ENCODE results near the gene PLEKHA3. TPM values are rescaled to one million over a fixed set of nuclear protein-coding genes. Genes with fewer than 3 reads are reported as not detected.

The PLEKHA3 gene
- total and polyA plus RNA-seq, 9 of the 15 experiments (the other 6 are each of a cell fraction or from before 2014, with no cell fraction given) = 2.3 to 23.4 (median 10.5) TPM

DNA sequence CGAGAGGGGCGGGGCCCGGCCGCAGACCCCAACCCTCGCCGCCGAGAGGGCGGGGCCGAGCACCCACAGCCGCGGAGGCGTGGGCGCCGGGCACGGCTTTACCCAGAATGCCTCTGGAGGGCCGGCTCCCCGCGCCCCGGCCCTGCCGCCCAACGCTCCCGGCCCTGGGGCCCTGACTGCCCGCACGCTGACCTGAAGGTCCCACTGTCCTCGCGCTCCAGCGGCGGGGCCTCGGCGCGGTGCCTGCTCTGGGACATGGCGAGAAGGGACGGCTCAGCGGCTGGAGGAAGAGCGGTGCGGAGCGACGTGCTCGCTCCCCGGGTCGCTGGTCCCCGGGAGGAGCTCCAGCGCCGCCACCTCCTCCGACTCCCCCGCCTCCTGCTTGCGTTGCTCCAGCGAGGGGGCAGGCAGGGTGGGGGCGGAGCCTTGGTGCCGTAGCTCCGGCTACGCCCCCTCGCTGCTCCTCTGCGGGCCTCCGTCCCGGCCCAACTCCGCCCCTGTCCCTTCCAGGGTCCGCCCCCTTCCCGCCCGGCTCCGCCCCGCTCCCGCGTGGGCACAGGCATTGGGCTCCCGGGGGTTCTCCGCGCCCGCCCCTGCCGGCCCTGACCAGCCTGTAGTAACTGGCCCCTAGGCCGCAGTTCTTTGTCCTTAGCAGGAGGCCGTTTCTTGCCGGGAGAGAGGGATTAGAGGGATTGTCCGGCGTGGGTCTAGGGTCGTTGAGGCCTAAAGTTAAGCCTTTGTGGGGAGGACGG is 29.3 kb upstream of the PLEKHA3 start, which contains the start of the genes PJVK and PRKRA (continued):
- TF ChIP-seq HMGN3 (IDR thresholded peaks at IDR 0.05; ENCODE audit: borderline replicate concordance, extremely low read depth, insufficient read length, low read depth, low read length) = peak; percentile 75
- TF ChIP-seq TAF1 (IDR thresholded peaks at IDR 0.05; ENCODE audit: control insufficient read depth, extremely low read depth, insufficient read depth, low read length, severe bottlenecking) = peak; percentile 75
- no peak for TF ChIP-seq PURB (CRISPR knock-in tag; IDR thresholded peaks at IDR 0.05; ENCODE audit: low read depth)
- TF ChIP-seq ZNF121 (CRISPR knock-in tag; conservative IDR thresholded peaks at IDR 0.05) = no peak
- 0 out of 2 replicates have a peak, but pooled peaks have one; percentile 62 for TF ChIP-seq ELF1 (tag; IDR thresholded peaks at IDR 0.05)
- TF ChIP-seq CBFA2T3 (IDR thresholded peaks at IDR 0.05) = no peak
- TF ChIP-seq POLR2AphosphoS5 (IDR thresholded peaks at IDR 0.05; ENCODE audit: control insufficient read depth, insufficient read depth, low read depth, low read length) = peak; percentile 88
- peak; percentile 11; the same call in 1 of the 2 replicates for TF ChIP-seq EP300 (IDR thresholded peaks at IDR 0.05; ENCODE audit: low read length)
- peak; percentile 85 for TF ChIP-seq GATAD2B (IDR thresholded peaks at IDR 0.05; ENCODE audit: borderline replicate concordance)
- no peak for TF ChIP-seq ZFPM2 (CRISPR knock-in tag; IDR thresholded peaks at IDR 0.05)
- no peak; a peak in 1 of 4 replicates for TF ChIP-seq ETV6 (IDR thresholded peaks at IDR 0.05; ENCODE audit: borderline replicate concordance in 1 of 2, low read depth in 2 of 2, low read length in 1 of 2)
- no peak for TF ChIP-seq ETV6 (CRISPR knock-in tag; IDR thresholded peaks at IDR 0.05; ENCODE audit: borderline replicate concordance)
- TF ChIP-seq HDAC8 (tag; IDR thresholded peaks at IDR 0.05) = peak; percentile 88; the same call in 1 of the 2 replicates
- TF ChIP-seq, protein P1, sequence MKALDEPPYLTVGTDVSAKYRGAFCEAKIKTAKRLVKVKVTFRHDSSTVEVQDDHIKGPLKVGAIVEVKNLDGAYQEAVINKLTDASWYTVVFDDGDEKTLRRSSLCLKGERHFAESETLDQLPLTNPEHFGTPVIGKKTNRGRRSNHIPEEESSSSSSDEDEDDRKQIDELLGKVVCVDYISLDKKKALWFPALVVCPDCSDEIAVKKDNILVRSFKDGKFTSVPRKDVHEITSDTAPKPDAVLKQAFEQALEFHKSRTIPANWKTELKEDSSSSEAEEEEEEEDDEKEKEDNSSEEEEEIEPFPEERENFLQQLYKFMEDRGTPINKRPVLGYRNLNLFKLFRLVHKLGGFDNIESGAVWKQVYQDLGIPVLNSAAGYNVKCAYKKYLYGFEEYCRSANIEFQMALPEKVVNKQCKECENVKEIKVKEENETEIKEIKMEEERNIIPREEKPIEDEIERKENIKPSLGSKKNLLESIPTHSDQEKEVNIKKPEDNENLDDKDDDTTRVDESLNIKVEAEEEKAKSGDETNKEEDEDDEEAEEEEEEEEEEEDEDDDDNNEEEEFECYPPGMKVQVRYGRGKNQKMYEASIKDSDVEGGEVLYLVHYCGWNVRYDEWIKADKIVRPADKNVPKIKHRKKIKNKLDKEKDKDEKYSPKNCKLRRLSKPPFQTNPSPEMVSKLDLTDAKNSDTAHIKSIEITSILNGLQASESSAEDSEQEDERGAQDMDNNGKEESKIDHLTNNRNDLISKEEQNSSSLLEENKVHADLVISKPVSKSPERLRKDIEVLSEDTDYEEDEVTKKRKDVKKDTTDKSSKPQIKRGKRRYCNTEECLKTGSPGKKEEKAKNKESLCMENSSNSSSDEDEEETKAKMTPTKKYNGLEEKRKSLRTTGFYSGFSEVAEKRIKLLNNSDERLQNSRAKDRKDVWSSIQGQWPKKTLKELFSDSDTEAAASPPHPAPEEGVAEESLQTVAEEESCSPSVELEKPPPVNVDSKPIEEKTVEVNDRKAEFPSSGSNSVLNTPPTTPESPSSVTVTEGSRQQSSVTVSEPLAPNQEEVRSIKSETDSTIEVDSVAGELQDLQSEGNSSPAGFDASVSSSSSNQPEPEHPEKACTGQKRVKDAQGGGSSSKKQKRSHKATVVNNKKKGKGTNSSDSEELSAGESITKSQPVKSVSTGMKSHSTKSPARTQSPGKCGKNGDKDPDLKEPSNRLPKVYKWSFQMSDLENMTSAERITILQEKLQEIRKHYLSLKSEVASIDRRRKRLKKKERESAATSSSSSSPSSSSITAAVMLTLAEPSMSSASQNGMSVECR (CRISPR knock-in tag; IDR thresholded peaks at IDR 0.05) = peak; percentile 56; the same call in 1 of the 2 replicates
- peak; percentile 89 for TF ChIP-seq CREM (IDR thresholded peaks at IDR 0.05; ENCODE audit: low read depth)
- TF ChIP-seq MEIS2 (IDR thresholded peaks at IDR 0.05; ENCODE audit: partially characterized antibody) = no peak
- TF ChIP-seq, protein P2, sequence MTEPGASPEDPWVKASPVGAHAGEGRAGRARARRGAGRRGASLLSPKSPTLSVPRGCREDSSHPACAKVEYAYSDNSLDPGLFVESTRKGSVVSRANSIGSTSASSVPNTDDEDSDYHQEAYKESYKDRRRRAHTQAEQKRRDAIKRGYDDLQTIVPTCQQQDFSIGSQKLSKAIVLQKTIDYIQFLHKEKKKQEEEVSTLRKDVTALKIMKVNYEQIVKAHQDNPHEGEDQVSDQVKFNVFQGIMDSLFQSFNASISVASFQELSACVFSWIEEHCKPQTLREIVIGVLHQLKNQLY (CRISPR knock-in tag; conservative IDR thresholded peaks at IDR 0.05) = no peak
- TF ChIP-seq, protein P3, sequence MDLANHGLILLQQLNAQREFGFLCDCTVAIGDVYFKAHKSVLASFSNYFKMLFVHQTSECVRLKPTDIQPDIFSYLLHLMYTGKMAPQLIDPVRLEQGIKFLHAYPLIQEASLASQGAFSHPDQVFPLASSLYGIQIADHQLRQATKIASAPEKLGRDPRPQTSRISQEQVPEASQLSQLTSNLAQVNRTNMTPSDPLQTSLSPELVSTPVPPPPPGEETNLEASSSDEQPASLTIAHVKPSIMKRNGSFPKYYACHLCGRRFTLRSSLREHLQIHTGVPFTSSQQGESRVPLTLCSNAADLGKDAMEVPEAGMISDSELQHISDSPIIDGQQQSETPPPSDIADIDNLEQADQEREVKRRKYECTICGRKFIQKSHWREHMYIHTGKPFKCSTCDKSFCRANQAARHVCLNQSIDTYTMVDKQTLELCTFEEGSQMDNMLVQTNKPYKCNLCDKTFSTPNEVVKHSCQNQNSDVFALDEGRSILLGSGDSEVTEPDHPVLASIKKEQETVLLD (IDR thresholded peaks at IDR 0.05) = 0 out of 2 replicates have a peak, but pooled peaks have one; percentile 48
- TF ChIP-seq, protein P4, sequence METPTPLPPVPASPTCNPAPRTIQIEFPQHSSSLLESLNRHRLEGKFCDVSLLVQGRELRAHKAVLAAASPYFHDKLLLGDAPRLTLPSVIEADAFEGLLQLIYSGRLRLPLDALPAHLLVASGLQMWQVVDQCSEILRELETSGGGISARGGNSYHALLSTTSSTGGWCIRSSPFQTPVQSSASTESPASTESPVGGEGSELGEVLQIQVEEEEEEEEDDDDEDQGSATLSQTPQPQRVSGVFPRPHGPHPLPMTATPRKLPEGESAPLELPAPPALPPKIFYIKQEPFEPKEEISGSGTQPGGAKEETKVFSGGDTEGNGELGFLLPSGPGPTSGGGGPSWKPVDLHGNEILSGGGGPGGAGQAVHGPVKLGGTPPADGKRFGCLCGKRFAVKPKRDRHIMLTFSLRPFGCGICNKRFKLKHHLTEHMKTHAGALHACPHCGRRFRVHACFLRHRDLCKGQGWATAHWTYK (CRISPR knock-in tag; IDR thresholded peaks at IDR 0.05) = peak; percentile 81
